ENCODE measurements around the gene CREBBP.

- TF ChIP-seq ZNF384 (IDR thresholded peaks at IDR 0.05) (no peak), SUZ12 (IDR thresholded peaks at IDR 0.05) (no peak), NFRKB (IDR thresholded peaks at IDR 0.05) (no peak), FOXM1 (IDR thresholded peaks at IDR 0.05; ENCODE audit: borderline replicate concordance) (no peak), PKNOX1 (IDR thresholded peaks at IDR 0.05) (no peak), FOXK2 (IDR thresholded peaks at IDR 0.05) (no peak), SP1 (IDR thresholded peaks at IDR 0.05) (no peak), HDGF (IDR thresholded peaks at IDR 0.05; ENCODE audit: borderline replicate concordance) (no peak), ELF4 (IDR thresholded peaks at IDR 0.05) (no peak), FOXA1 (IDR thresholded peaks at IDR 0.05) (no peak), CTBP1 (IDR thresholded peaks at IDR 0.05; ENCODE audit: borderline replicate concordance) (no peak)
These were observed 39.7 kb upstream of the CREBBP start for GRCh38 chr16:3920206-3920605.
